ENCODE data around the gene CCDC142.
A peak's percentile ranks its signal among the peaks of the same experiment; 100 is the strongest.
"Not testable (repeated sequence)": the region's sequence is repeated elsewhere in the genome, so short reads cannot be mapped to it uniquely, and the experiment has no call there.

The CCDC142 gene

GRCh38 chr2:74462786-74463105 lies 20.1 kb downstream of the CCDC142 start:
- DNase-seq: no peak

DNA sequence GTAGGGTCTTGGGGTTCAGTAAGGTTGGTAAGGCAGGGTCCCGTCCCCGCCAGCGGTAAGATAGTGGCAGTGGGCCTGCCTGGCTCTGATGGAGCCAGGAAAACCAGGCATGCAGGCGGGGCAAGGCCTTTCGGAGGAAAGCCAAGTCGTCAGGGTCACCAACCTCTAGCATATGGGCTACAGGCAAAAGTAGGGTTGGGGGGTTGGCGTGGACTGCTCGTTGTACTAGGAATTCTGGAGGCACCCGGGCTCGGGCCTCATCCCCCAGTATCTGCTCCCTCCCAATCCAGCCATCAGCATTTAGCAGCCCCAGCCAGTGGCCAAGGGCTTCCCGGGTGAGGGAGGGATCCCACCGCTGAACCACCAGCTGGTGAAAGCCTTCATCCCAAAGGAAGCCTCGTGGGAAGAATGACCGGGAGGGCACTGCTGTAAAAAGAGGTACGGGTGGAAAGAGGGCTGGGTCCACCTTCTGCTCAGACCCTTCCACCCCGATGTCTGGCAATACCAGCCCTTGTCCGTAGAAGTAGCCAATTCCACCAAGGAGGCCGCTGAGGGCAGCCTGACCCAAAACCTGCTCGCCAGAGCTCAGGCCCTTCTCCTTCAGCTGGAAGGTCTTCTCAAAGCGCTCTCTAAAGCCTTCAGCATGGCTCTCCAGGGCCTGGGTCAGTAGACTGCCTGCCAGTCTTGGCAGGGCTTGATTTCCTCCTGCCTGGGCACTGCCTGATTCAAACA lies 20.6 kb downstream of the CCDC142 start:
- no peak for DNase-seq

- DNase-seq: peak; percentile 66
Measured at GRCh38 chr2:74461187-74462053, 21.4 kb downstream of the CCDC142 start.

GRCh38 chr2:74460187-74460586 lies 22.6 kb downstream of the CCDC142 start:
- not testable (repeated sequence) for DNase-seq

- not testable (repeated sequence) for DNase-seq
Measured at GRCh38 chr2:74459503-74460118, 23.2 kb downstream of the CCDC142 start.

DNA sequence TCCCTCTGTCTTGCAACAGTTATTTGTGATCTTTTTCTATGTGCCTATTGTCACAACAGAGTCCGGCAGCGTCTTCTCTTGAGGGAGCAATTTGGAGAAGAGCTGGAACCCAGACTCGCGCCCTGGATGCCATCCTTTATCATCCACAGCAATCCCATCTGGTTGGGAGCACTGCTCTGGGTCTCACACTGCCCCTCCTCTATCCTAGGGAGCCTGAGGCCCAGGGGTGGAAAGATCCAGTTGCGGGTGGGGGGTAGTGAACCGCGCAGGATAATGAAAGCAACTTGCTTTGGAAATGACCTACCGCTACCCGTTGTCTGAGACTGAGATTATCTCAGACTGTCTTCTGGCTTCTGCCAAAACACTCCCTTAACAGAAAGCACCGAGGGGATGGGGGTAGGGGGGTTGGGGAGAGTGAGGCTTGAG lies 23.8 kb downstream of the CCDC142 start:
- peak; percentile 30 for DNase-seq

DNA sequence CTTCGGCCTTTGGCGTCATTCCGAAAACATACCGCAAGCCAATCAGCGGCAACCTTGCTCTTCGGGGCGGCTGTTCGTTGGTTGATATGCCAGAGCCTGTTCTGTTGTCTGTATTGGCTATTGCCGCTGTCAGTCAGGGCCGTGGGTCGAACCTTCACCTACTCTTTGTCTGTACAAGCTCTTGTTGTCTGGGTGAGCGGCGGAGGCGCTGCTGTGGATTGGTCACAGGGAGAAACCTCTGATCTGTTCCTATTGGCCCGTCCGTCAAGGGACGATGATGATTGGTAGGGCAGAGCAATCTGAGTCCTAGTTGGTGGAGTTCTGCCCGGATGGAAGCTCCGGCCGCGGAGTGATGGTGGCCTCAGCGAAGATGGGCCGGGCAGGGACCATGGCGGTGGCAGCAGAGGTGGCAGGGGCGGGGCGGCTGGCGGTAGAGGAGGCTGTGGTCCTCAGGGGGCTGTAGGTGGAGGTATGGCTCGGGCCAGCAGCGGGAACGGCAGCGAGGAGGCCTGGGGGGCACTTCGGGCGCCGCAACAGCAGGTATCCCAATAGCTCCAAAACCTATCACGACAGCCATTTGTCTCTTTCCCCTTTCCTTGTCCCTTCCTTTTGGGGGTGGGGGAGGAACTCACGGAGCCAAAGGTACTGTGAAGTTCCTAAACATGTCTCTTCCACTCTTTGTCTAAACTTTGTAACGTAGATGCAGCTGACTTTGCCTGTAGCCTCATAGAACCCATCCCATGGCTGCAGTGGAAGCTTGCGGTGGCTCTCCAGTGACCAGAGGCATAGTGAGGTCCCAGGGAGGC lies 24.5 kb downstream of the CCDC142 start, which contains the start of gene WBP1:
TSS of gene WBP1 (plus strand) at position 307 of the 806 bp plus-strand sequence. CDS start at position 472, 165 bp downstream.
- DNase-seq: peak; percentile 100

GRCh38 chr2:74457549-74458131 lies 25.2 kb downstream of the CCDC142 start:
- peak; percentile 83 for DNase-seq

GRCh38 chr2:74457129-74457548 lies 25.7 kb downstream of the CCDC142 start:
- no peak for DNase-seq

GRCh38 chr2:74454654-74455511 lies 27.9 kb downstream of the CCDC142 start, which contains the start of gene INO80B:
Gene INO80B, plus strand, starts transcription at chr2:74455087. Its CDS starts 30 bp downstream, at chr2:74455117.
- peak; percentile 98 for DNase-seq

- no peak for DNase-seq
Measured at GRCh38 chr2:74450570-74451190, 32.1 kb downstream of the CCDC142 start.

DNA sequence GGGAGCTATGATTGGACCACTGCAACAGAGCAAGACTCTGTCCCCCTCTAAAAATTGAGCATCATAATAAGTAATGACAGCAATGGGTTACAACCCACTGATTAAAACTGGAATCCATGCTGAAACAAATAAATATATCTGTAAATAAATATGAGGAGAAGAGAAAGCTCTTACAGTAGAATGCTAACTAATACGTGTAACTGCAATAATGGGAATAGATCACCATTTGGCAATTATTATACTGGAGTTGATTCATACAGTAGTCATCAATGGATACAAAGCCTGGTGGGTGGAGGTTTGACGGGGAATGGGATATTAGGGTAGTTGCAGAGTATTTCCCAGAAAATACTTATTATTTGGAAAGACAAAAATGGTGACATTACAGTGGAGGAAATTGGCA lies 34.0 kb downstream of the CCDC142 start:
- DNase-seq: no peak

DNA sequence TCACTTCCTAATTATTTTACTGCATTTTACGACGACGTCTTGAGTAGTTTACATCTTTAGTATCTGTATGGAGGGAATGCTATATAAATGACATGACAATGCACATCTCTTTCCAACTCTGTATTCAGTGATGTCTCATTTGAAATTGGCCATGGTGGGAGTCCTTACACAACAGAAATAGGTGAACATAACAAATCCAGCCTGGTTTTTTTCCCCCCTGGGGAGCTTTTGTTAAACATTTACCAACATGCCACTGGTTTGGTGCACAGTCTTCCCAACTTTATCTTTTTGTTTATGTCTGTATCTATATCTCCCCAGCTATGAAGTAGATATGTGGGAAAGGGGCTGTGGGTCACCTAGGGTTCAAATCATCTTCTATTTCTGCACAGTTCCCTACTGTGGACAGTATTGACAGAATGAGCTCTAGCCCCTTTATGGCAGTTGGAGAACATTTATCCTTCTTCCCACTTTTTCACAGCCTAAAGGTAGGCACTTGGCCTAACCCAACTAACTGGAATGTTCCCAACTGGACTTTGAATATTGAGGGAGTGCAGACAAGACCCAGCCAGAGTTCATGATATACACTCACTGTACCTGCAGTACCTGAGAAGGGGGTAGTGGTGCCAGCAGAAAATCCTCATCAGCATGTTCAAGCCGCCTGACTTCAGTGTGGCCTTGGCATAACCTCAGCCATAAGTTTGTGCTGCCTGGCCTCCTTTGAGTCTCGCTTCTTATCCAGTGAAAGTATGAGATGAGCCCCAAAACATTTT lies 35.4 kb downstream of the CCDC142 start:
- no peak for DNase-seq

GRCh38 chr2:74444498-74445318 lies 38.1 kb downstream of the CCDC142 start:
- DNase-seq: no peak

DNA sequence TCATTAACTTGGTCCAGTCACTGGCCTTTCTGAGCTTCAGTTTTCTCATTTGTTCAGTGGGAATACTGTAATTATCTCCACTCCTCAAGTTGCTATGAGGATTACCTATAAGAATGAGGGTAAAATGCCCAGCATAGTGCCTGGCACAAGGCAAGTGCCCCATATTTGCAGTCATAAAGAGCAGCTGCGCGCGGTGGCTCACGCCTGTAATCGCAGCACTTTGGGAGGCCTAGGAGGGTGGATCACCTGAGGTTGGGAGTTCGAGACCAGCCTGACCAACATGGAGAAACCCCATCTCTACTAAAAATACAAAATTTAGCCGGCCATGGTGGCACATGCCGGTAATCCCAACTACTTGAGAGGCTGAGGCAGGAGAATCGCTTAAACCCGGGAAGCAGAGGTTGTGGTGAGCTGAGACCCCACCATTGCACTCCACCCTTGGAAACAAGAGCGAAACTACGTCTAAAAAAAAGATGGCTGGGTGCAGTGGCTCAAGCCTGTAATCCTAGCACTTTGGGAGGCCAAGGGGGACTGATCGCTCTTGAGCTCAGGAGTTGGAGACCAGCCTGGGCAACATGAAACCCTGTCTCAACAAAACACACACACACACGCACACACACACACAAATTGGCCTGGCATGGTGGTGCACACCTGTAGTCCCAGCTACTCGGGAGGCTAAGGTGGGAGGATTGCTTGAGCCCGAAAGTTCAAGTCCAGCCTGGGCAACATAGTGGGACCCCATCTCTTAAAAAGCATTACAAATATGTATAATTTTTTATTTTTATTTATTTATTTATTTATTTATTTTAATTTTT lies 40.1 kb downstream of the CCDC142 start:
- DNase-seq: not testable (repeated sequence)

DNA sequence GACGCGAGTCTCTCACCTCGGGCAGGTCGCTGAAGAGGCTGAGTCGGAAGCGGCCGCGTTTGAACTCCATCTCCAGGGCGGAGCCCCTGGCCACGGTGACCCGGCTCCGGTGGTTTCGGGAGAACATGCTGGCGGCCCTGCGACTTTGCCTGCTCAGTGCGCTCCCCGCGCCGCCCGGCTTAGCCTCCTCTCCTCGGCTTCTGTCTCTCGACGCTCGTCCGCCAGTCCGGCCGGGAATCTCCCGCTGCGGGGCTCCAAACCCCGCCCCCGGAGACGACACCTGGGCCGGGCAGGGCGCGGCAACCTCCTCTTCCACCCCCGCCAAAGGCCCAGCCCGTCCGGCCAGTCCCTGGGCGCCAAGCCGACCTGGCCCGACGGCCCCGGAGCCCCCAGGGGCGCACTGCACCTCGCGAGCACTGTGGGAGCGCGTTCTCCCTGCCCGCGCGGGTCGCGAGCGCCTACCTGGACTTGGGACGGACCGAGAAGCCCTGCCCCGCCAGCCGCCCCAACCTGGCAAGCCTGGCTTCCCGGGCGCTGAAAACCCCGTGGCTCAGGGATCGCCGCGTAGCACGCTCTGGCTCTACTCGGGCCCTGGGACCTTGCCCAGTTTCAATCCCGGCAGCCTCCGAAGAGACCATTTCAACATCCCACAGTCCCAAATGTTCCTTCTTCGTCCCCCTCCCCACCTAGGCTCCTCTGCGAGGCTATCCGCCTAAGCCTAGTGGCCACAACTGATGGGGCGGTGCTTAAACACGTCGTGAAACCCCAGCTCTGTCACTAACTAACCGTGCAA lies 40.9 kb downstream of the CCDC142 start, which contains the start of gene RTKN:
TSS of gene RTKN (minus strand) at position 248 of the 793 bp plus-strand sequence. CDS start at position 127, 121 bp downstream.
- DNase-seq: no peak

DNA sequence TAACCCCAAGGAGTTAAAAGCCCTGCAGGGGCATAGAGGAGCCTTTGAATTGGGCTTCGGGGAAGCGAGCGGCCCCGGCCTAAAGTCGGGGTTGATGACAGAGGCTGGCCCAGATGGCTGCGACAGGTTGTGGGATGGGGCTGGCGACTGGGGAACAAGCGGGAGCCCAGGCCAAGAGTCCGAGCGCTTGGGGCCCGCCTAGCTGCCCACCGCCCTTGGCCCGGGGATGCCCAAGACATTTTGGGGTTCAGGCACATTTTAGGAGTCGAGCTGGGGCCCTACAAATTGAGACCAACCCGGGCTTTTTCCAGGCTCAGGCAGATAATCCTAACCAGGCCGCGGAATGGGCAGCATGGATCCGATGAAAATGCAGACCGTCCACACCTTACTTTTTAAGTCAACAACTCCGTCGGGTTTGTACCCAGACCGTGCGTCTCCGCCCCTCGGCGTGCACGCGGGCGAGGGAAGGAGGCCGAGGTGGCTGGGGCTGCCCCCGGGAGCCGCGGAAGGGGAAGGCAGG lies 41.6 kb downstream of the CCDC142 start:
- DNase-seq: peak; percentile 28
